Stimulated activated CD4-positive, alpha-beta T cell treated with anti-CD3 and anti-CD28 coated beads, Interleukin-4, amount 100 ng/mL, for 48 hours (primary cell): Measurements from ENCODE around the gene NFIX.

Experiments used
- DNase-seq, 2 donors: peaks; one replicate each; pipeline ENCODE4 v3.0.0-alpha.2; 2020; ENCODE audit warnings: low read depth in 2 of 2

Gene NFIX

DNA sequence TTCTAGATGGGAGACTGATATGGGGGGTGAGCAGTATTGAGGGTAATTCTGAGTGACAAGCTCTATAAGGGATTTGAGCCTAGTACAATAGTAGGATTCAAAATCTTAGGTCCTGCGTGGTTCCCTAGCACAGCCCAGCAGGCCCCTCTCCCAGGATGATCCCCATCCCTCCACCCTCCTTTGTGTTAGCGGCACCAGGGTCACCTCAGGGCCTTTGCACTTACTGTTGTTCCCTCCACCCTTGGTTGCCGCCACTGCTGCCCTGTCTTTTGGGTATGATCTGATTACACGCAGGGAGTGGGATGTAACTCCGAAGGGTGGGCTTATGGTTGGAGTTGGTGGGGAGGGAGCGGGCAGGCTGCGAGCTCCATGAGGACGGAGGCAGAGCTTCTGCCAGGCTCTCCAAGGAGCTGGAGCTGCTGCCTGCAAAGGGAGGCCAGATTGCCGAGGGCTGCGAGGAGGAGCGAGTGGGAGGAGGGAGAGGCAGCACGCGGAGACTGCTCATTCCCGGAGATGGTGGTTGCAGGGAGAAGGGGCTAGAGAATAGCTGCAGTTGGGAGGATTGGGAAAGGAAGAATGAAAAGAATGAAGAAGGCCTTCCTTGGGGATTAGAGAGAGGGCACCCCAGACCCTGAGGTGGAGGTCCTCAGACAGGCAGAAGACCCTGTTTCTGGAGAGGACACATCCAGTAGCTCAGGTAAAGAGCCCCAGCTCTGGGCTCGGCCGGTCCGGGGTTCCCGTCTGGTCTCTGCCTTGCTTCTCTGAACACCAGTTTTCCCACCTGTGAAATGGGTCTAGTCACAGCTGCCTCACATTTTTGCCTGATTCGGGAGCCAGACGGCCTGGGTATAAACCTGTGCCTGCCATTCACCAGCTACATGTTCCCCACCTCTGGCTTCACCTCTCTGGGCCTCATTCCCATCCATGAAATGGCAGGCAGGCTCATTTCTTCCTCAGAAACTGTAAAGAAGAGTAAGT, 128.0 kb downstream of the NFIX start:
- DNase-seq = no peak

DNA sequence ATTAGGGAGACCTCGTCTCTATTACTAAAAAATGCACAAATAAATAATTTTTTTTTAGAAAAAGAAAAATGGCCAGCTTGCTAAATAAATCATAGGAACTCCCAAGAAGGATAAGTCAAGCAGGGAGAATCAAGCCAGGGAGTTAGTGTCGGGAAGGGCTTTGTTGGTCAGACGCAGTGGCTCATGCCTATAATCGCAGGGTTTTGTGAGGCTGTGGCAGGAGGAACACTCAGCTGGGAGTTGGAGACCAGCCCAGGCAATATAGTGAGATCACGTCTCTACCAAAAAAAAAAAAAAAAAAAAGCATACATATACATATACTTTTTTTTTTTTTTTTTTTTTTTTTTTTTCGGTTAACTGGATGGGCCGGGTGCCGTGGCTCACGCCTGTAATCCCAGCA, 131.8 kb downstream of the NFIX start:
- DNase-seq = no peak

DNA sequence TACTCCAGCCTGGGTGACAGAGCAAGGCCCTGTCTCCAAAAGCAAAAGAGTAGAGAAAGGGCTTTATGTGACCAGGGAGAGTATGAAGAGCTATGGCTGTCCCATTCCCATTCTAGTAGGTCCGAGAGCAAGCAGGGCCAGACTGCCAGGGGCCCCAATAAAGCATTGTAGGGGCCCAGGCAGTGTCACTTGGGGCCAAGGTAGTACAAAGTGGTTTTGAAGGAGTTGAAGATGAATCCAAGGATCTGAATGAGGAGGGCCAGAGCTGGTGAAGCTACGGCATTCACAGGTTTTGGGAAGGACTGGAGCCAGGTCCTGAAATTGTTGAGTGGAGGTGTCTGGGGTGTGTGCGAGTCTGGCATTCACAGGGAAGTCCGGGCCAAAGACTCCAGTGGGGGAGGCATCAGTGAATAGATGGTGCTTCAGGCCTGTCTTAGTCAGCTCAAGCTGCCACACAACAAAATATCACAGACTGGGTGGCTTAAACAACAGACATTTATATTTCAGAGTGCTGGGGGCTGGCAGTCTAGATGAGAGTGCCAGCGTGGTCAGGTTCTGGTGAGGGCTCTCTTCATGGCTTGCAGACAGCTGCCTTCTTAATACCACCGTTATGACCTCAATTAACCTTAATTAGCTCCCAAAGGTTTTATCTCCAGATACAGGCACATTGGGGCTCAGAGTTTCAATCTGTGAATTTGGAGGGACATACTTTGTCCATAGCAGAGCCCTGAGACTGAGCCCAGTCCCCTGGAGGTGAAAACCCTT, 132.7 kb downstream of the NFIX start:
- DNase-seq = no peak

DNA sequence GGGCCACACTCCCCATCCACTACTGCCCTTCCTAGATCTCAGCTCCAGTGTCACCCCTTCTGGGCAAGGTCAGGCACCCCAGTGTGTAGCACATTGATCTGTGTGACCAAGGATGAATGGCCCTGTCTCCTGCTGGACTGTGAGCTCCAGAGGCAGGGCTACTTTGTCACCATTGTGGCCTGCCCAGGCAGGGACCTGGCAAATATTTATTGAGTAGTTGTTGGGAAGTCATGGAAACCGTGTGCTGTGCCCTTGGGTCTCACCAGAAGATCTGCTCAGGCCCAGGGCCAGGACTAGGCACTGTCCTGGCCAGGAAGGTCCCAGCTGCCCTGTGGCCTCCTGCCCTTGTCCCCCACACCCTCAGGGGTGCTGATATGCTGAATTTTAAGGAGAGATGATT, 133.3 kb downstream of the NFIX start:
- no peak for DNase-seq

DNA sequence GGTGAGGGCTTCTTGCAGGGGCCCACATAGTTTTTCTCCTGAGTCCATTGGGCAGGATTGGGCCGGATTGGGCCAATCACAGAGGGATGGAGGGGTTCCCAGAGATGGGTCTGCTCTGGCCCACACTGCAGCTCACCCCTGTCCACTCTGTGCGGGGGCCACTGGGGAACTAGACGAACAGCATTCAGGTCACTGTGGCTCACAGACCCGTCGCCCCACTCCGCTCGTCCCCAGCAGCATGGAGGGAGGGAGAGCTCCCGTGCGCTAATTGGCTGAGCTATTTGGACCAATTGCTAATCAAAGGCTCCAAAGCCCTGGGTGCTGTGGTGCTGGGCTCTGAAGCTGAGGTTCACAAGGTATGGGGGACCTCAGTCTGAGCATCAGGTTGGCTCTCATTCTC, 134.1 kb downstream of the NFIX start:
- DNase-seq = no peak

DNA sequence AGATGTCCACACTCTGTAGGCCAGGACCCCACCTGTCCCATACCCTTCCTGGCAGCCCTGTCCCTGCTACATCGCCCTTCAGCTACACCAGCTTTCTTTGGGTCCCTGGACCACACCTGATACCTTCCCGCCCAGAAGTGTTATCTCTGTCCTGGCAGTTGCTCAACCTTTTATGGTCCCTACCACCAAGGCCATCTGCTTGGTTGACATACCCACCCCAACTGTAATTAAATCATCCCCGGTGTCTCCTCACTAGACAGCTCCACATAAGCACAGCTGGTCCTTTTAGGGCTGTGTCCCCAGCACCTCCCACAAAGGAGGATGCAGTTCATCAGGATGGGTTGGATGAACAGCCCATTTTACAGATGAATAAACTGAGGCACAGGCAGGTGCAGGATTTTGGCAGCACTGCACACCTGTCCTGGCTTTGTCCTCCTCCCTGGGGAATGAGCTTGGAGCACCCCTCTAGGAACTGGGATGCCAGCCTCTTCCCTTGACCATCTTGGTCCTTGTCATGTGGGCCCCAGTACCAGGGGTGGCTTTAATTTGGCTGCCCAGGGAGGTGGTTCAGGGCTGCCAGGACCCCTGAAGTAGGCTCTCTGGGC, 135.7 kb downstream of the NFIX start:
- DNase-seq = no peak

DNA sequence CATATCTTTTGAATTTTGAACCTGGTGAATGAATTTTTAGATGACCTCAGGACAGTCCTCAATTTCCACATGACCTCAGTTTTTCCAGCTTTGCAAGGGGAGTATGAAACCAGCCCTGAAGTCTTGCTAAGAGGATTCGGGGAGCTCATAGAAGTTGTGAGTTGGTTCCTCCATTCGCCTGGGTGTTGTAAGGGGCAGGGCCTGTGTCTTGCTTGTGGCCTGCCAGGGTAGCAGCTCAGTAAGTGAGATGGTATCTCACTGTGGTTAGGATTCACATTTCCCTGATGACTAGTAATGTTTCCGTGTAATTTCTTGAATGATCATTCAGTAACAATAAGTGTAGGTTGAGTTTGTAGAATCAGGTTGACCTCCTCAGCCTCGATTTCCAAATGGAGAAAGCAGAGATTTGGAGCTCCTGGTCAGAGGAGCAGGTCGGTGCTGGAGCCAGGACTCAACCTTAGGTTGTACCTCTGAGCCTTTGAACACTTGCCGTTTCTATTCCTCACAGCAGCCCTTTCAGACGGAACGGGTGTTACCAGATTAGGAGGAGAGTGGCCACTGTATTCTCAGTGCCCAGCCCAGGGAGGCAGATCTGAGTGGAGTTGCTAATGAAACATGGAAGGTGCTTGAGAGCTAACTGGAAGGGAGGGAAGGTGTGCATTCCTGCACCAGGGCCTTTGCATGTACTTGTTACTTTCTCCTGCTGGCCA, 137.4 kb downstream of the NFIX start:
- DNase-seq = peak in 1 of 2 donors; percentile 74

DNA sequence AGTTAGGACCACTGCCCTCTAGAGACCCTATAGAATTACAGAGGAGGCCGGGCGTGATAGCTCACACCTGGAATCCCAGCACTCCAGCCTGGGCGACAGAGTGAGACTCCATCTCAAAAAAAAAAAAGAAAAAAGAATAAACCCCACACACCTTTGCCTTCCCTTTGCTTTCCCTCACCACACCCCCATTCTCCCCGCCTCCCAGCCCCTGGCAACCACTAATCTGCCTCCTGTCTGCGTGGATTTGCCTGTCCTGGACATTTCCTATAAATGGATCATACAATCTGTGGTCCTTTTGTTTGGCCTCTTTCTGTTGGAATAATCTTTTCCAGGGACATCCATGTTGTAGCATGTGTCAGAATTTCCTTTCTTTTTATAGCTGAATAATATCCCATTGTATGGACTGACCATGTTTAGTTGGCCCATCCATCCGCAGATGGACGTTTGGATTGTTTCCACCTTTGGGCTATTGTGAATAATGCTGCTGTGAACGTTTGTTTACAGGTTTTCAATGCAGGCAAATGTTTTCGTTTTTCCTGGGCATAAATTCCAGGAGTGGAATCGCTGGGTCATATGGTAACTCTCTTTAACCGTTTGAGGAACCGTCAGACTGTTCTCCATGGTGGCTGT, 138.1 kb downstream of the NFIX start:
- DNase-seq = no peak

DNA sequence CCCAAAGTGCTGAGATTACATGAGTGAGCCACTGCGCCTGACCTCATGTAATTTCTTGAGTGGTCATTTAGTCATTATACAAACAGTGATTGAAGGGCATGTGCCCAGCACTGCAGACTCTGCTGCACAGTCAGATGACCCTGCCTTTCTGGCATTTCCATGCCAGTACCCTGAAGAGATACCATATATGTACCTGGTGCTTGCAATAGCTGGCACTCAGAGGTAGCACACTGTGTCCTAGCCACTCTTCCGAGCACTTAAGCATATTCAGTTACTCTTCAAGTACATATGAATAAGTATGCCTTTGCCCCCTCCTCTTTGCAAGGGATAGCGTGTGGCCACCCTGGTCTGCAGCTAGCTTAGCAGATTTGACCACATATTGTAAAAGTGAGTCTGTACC, 139.4 kb downstream of the NFIX start:
- no peak for DNase-seq

DNA sequence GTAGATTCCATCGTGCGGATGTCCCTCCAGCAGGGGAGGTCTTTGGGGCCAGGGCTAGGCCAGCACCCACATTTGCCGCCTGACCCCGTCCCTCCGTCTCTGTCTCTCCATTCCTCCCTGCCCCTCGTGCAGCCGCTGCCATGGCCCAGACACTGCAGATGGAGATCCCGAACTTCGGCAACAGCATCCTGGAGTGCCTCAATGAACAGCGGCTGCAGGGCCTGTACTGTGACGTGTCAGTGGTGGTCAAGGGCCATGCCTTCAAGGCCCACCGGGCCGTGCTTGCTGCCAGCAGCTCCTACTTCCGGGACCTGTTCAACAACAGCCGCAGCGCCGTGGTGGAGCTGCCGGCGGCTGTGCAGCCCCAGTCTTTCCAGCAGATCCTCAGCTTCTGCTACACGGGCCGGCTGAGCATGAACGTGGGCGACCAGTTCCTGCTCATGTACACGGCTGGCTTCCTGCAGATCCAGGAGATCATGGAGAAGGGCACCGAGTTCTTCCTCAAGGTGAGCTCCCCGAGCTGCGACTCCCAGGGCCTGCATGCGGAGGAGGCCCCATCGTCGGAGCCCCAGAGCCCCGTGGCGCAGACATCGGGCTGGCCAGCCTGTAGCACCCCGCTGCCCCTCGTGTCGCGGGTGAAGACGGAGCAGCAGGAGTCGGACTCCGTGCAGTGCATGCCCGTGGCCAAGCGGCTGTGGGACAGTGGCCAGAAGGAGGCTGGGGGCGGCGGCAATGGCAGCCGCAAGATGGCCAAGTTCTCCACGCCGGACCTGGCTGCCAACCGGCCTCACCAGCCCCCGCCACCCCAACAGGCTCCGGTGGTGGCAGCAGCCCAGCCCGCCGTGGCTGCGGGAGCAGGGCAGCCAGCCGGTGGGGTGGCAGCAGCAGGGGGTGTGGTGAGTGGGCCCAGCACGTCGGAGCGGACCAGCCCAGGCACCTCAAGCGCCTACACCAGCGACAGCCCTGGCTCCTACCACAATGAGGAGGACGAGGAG, 140.1 kb downstream of the NFIX start:
- no peak for DNase-seq

DNA sequence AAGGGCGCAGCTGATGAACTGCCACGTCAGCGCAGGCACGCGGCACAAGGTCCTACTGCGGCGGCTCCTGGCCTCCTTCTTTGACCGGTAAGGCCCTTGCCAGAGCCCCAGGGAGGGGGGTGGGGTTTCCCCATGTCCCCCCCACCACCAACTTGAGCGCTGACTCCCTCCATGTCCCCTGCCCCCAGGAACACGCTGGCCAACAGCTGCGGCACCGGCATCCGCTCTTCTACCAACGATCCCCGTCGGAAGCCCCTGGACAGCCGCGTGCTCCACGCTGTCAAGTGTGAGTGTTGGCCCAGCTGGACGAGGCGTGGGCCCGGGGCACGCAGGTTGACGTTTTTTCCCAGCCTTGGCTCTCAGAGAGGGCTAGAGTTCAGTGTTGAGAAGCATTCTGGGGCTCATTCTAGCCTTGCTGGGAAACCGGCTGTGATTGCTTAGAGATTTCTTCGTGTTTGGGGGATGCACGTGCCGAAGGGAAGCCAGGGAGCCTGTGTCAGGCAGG, 142.1 kb downstream of the NFIX start:
- DNase-seq = no peak

DNA sequence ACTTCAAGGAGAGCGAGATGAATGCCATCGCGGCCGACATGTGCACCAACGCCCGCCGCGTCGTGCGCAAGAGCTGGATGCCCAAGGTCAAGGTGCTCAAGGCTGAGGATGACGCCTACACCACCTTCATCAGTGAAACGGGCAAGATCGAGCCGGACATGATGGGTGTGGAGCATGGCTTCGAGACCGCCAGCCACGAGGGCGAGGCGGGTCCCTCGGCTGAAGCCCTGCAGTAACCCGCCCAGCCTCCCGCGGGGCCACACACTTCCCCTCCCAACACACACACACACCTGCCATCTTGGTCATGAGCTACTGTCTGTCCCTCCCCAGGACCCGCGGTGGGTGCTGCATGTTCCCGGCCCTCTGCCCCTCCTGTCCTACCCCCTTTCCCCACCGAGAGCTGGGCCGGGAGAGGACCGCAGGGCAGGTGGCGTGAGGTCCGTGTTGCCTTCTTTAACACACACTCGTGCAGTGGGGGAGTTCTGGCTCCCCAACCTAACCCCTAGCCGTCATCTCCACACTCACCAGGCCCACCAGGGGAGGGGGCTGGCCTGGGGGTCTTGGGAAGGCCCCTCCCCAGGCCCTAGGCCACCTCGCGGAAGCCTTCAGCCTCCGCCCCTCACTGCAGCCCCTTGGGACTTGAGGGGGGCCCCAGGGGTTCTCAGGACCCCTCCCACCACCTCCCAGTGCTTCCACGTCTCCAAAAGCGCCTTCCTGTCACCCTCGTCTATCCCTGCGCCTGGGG, 143.1 kb downstream of the NFIX start:
- DNase-seq = no peak

DNA sequence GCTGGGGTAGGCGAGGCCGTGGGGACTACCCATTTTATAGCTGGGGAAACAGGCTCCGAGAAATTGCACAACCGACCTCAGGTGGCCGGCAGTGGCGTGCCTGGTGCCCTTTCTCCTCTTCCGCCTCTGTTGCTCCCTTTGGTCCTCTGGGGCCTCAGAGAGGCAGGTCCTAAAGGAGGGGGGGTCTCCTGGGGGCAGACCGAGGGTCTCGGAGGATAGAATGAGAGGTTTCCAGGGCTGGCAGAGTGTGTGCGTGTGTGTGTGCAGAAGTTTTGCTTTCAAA, 143.6 kb downstream of the NFIX start:
- DNase-seq = no peak

DNA sequence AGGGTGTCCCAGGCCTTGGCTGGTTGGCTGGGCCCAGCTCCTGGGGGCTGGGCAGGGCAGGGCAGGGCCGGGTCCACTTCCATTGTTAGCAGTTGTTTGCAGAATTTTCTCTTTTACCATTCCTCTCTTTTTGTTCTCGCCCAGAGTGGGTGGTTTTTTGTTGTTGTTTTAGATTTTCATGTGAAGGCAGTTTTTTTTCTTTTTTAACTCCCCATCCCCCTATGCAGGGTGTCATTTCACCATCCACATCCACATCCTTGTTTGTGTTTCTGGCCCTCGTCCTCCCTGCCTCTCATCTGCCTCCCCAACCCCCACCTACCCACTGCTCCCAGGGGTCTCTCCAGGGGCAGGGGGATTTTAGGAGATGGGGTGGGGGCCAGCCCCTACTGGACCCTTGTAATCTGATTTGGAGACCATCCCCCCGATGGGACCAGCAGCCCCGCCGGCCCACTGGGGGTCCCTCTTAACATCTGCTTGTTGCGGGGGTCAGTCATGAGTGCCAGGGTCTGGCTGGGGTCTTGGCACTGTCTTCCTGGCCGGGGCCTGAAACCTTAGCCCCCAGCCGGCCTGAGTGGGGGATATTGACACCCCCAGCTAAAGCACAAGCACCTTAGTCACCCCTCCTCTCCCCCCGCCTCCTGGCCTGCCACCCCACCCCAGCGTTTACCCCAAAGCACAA, 144.5 kb downstream of the NFIX start:
- DNase-seq = no peak

DNA sequence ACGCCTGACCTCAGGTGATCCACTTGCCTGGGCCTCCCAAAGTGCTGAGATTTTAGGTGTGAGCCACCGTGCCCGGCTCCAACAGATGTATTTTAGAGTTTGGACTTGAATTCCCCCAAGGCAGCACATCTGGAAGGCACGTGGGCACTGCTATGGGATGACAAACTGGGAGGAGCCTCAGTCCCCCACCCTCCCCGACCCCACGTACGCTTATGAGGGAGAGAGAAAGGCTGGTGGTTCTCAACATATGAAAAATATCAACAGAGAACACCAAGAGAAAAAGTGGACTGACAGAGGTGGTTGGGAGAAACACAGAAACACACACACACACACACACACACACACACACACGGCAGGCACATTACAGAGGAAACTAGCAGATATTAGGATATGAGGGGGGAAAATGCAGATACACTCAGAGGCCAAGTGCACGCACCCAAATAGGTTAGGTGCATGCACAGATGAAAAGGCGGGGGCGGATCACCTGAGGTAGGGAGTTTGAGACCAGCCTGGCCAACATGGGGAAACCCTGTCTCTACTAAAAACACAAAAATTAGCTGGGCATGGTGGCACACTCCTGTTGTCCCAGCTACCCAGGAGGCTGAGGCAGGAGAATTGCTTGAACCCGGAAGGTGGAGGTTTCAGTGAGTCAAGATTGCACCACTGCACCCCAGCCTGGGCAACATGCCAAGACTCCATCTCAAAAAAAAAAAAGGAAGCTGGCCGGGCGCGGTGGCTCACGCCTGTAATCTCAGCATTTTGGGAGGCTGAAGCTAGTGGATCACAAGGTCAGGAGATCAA, 151.7 kb downstream of the NFIX start:
- DNase-seq = no peak
